GM19455 (cell line): ENCODE results near the gene XDH.

ENCODE experiments used
- ATAC-seq: cut with Tn5 transposase; IDR thresholded peaks from one replicate; pipeline ENCODE4 v1.9.1; 2021; ENCODE audit not compliant: unreplicated experiment

XDH gene

DNA sequence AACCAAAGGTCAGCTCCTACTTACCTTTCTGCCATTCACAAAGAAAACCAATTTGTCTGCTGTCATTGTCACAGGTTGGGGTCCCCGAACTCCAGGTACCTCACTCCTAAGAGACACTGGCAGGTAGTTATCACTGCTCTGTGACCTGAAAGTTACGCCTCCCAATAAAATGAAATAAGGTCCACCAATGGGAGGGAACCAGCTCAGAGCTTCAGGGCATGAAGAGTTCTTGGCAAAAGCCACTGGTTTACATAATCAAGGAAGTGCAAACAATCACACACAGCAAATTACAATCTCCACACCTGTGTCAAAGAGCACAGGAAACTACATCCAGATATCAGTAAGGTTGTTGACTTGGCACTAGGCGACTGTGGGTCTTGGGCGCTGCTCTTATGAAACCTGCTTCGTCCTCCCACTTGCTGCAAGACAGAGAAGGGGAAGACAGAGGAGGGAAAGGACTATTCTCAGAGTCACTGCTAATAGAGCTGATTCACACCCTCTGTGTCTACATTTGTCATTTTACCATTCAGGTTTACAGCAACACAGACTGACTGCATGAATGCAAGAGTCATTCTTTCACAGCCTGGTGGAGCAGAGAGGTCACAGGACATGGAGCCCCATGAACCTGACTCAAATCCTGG lies at the start of gene XDH:
TSS of gene XDH (minus strand) at position 142 of the 641 bp plus-strand sequence. CDS start at position 66, 76 bp downstream.
- no peak for ATAC-seq

DNA sequence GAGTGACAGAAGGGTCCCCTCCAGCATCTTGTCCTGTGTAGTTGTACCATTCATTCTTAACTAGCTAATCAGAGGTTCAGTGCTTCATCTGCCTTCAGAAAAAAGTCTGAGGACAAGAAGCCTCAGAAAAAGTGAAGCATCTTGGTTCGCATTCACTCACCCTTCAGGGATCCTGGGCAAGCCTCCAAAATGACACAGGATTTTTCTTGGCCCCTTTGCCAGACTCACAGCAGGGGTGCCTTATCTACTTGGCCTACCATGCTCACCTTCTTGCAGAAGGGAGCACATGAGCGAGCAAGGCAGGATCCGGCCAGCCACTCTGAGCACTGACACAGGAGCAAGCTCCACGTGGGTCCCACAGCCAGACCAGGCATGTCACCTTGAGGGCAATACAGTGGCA lies 43.1 kb upstream of the XDH start:
- ATAC-seq: no peak

DNA sequence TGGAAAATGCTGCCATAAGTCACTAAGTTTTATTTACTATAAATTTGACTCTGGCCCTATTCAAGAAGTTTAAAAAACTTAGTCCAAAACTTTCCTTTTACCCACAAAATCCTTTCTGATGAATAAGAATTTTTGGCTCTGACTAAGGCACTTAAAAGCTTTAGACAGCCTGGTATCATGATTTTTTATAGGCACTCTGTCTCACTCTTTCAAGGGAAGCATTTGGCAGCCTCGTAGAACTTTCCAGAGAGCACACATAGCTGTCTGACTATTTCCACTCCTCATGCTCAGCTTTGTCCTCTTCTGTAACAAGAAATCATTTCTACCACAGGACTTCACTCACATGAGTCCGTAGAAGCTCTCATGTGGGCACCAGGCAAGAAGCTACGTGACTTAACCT lies 32.3 kb upstream of the XDH start:
- no peak for ATAC-seq

DNA sequence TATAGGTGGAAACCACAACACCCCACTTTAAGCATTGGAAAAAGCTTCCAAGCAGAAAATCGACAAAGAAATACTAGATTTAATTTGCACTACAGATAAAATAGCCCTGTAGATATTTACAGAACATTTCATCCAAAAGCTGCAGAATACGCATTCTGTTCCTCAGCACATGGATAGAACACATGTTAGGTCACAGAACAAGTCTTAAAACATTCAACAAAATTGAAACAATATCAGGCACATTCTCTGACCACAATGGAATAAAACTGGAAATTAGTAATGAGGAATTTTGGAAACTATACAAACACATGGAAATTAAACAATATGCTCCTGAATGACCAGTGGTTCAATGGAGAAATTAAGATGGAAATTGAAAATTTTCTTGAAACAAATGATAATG lies 27.8 kb upstream of the XDH start:
- no peak for ATAC-seq

DNA sequence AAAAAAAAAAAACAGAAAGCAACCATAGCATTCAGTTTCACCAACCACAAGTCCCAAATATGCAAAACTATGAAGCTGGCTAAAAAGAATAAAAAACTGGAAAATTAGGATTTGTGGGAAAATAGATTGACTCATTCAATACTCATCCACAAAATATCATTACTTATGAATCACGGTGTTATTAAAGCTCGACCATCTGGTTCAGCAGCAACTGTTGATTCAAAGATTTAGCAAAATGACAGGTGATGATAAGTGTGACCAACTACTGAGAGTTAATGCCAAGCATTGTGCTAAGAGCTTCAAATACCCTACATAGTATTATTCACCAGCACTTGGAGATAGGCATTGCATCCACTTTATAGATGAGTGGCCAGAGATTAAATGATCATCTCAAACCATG lies 26.2 kb upstream of the XDH start:
- no peak for ATAC-seq

DNA sequence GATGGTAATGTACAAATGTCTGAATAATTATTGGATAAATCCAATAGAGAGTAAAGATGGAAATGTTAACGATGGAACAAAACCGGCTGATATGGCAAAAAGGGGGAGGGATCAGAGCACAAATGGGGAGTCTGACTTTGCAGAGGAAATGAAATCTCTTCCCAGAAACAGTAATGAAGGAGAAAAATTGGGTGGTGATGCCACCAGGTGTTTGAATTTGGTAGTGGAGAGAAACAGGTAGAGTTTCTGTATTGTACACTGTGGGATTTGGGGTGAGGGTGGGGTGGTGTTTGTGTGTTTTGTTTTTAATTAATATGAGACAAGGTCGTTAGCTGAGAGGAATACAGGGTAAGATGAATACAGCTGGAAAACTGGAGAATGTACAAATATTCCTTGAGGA lies 20.4 kb upstream of the XDH start:
- no peak for ATAC-seq

DNA sequence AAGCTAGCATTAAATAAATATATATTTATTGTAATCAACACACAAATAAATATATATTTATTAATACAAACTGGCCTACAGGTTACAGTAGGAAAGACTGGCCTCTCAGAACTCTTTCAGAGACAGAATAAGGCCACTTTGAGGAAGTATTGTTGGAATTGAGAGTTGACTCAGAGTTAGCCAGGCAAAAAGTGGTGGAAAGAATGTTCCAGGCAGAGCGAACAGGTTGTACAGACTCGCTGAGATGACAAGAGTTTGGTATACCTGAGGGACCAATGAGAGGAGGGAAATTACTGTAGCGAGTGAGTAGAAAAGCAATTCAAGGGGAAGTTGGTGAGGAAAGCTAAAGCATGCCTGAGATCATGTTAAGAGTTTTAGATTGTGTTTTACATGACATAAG lies 19.0 kb upstream of the XDH start:
- ATAC-seq: no peak

DNA sequence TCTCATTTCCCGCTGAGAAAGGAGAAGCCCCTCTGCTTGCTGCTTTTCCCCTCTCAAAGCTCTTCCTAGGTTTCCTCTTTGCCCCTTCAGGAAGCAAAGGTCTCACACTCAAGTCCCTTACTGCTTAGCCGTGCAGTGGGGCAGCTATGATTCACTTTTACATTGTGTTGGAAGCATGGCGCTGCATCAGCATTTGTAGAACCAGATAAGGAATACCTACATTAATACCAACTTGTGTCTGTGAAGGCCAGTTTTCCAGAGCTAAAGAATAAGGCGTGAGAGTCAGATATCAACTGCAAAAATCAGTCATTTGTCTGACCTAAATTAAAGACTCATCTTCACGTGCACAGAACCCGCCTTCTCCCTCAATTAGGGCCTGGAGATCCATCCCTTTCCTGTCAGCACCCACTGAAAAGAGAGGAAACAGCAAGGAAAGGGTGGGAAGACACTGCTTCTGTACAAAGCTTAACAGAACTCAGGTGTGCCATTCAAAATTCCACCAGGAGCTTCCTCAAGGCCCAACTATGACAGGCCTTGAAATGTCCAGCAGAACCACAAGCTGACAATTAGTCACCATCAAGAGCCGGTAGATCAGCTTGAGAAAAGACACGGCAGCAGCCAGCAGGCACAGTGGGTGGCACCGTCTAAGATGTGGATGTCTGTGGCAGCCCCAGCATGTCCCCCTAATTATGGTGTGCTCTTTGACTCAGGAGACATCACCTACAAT lies 16.1 kb upstream of the XDH start:
- ATAC-seq: no peak

DNA sequence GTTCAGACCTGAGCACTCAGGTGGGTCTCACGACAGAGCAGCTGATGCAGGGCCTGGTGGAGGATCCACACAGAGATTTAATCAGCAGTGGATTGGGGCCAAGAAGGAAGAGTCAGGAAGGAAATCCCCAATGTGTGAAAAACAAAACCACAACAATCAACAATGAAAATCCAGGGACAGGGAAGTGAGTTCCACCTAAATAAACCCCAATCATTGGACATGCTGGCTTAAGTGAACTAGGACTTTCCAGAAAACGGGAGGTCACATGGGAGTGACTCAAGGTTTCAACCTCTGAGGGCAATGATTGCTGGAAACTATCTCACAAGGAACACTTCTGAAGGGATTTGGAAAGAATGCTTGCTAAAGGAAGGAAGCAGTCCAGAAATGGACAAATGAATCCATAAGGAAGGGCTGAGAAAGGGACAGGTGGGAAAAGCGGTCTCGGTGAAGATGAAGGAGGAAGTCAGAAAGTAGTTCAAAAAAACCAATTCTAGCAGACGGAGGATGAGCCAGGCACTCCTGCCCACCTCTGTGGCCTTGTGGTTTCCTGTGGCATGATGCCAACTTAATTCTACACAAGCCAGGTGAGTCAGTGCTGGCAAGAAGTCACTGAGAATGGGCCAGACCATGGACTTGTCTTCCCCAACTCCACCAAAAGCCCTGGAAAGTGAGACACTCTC lies 15.4 kb upstream of the XDH start:
- ATAC-seq: no peak

DNA sequence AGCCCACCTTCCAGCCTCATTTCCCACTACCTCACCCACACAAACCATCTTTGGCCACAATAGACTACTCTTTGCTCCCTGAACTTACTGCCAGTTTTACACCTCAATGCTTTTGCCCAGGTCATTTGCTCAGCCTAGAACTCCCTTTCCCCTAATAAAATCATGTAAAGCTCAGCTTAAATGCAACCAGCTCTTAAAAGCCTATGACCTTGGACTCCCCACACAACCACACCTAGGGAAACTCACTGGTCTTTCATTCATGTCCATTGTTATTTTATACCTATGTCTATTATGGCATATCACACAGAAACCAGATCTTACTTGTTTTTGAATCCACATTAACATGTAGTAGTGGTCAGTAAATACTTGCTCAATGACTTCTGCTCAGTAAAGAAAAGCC lies 14.5 kb upstream of the XDH start:
- no peak for ATAC-seq

DNA sequence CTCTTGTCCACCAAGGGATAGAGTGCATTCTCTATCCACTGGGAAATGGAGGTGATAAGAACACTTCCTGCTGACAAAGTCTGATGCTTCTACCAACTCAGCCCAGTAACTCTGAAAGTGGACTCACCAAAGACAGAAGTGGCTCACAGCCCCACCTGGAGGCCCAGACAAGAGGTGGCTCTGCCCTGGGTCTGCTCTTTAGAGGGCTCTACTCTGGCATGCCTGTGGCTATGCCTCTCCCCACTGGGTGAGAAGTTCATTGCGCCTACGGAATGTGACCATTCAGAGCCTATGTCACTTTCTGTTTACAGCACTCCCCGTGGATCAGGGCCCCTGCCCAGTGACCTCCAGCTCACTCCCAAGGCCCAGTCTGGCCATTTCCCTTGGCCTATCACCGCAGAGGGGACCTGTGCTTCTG lies 13.5 kb upstream of the XDH start:
- ATAC-seq: no peak

DNA sequence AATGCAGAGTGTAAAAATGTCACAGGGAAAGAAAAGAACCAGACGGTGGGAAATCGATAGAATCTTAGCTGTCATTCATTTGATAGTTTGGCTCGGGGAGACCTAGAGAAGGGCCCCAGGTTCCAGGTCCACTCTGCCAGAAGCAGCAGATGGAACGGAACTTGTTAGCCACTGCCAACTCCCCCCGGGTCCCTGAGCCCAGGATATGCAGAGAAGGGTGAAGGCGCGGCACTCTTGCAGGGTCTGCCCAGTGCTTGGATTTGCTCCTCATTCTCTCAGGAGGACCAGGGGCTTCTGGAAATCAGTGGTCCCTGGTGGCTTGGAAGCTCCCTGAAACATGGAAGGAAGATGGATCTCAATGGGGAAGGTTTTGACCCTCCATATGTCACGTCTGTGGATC lies 11.6 kb upstream of the XDH start:
- no peak for ATAC-seq

DNA sequence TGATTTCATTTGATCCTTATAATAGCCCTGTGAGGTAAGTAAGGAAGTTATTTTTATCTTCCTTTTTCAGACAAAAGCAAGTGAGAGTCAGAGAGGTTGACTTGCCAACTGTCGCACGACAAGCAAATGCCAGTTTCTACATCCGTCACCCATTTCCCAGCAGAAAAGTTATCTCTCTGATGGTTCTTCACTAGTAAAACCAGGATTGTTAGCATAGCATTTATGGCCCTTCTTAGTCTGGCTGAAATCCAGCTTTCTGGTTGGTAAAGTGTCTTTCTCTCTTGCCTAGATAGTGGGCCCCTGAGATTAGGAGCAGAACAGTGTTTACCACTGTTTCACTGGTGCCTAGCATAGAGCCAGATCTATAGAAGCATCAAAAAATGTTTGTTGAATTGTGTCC lies 7.1 kb upstream of the XDH start:
- ATAC-seq: no peak

DNA sequence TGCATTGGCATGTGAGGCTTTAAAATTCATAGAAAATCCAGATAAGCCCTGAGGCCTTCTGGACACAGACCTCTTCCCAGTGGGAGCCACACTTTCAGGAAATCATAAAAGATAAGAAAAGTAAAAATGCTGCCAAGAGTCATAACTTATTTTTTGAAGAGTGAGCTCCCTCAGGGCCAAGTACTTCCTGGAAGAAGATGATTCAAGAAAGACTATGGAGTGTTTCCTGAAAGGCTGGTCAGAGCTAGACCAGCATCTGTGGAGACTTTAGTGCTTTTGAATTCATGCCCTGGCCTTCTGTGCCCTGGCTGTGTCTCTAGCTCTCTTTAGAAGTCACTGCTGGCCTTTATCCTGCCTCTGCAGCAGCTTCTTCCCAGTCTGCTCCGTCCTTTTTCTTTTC lies 6.4 kb upstream of the XDH start:
- no peak for ATAC-seq

DNA sequence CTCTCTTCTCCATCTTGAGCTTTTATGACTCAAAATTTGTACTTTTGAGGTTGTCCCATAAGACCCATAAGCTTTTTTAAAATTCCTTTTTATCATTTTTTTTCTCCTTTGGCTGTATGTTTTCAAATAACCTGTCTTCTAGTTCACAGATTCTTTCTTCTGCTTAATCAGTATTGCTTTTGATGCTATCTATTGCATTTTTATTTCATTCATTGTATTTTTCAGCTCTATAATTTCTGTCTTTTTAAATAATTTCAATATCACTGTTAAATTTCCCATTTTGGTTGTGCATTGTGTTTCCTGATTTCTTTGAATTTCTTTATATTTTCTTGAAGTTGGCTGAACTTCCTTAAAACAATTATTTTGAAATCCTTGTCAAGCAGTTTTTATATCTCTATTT lies 4.8 kb upstream of the XDH start:
- ATAC-seq: no peak

DNA sequence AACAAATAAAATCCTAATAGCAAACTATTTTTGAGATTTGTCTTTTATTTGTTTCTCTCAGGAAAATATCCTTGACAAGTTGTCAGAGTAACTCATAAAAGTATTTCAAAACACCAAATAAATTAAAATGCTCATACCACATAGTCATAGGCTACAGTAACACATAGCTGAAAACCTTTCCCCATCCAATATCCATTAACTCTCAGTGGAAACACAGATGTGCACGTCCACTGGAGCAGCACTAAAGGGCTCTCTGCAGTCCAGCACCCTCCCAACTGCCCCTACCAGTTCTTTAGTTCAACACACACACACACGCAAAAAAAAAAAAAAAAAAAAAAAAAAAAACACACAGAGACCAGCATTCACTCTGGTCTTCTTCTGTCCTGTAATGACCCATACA lies 879 bp upstream of the XDH start:
- no peak for ATAC-seq

DNA sequence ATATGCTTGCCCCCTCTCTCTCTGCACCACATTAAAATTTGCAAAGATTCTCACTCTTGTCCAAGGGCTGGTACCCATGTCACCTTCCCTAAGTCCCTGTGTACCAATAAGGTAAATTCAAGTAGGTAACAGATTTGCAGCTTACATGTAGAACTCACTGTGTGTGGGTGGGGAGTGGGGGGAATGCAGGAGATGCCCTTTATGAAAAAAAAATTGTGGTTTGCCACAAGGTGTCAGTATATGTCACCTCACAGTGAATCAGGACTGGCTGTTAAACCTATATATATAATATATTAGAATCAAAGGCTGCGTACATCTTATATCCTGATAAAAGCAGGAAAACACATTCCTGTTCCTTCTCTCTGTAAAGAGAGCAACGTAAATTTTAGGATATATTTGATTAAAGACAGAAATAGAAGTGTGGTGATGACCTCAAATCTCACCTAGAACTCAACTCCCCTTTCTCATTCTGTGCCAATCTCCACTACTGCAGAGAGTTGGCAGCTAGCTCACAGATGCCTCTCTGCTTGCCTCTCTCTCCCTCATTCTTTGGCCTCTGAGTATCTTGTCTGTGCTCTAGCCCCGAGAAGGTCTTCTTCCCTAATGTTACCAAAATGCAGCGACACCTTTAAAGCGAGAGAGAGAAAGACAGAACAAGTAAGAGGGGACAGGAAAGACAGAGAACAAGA lies 536 bp downstream of the XDH start:
- no peak for ATAC-seq

DNA sequence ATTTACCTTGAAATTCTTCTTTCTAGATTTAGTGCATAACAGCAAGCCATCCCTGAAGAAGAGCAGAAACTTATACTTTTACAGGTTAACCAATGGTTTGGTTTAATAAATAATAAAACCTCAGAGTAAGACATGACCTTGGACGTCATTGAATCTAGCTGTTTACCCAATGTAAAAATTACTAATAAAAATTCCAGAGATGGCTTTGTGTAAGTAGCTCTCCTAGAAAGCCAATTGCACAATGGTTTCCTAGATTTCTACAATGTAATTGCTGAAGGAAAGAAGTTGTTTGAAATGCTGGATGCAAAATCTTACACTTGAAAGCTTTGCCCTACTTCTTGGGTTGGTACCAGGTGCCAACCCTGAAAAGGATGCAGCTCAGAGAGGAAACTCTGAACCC lies 1.5 kb downstream of the XDH start:
- no peak for ATAC-seq

DNA sequence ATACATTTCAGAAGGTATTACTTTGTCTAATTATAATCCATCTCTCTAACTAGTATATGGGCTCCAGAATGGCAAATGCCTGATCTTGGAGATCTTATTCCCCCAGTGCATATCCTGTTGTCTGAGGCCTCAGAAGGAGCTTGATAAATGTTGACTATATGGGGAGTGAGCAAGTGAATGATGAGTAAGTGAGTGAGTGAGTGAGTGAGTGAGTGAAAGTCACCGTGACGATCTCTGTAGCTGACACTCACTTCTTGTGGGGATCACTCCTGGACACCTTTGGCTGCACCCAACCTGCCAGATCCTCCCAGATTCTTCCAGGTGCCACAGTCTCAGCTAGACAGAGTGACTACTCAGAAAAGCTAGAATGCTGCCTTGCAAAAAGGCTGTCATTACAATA lies 2.8 kb downstream of the XDH start:
- ATAC-seq: no peak

DNA sequence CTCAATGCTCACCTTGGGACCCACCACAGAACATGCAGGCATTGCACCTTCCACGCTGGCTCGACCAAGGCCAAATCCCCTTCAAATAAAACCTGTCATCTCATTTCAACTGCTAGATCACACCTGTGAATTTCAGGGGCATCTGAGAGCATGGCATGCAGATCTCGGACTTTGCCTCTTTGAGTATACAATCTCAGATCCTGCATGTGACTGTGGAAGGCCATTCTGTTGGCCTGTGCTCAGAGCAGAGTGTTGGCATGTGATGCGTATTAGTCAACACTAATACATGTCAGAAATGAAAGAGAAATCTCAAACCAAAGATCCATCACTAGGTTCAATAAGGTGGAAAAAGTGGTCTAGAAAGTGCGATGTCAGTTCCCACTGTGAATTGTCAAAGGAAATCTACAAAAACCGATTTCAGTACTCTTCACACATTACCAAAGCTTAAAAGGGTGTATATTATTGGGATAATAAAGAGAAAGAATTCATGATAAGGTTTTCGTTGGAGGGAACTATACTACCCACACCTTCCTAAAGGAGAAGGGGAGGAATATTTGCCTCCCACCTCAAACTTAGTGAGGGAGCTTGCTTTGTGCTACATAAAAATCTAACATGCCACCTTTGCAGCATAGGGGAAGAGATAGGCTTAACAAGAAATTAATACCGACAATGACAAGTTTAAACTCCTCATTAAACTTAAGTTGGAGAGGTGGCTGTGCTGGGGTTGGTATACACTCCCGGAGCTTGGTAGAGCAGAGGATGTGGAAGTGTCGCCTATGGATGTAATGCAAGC lies 7.8 kb downstream of the XDH start:
- ATAC-seq: no peak

DNA sequence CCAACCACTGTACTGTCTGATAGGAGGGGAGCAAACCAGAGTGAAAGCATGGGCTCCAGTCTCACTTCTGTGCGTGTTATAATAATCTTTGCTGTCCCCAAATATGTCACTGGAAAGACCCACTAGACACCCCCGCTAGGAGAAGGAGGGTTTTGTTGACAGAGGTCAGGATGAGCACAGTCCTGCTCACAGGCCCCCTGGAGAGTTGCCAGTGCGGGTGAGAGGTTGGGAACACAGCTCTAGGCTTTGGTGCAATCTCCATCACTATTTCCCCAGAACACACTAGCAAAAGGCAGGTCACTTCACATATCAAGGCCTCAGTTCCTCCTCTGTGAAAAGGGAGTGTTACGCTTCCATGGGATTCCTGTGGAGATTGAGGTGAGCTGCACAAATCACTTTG lies 9.7 kb downstream of the XDH start:
- ATAC-seq: no peak
